Stimulated activated CD8-positive, alpha-beta memory T cell treated with anti-CD3 and anti-CD28 coated beads, Interleukin-2, amount 100 ng/mL, for 1 hour (primary cell): ENCODE data around the gene KRTAP24-1.

ENCODE experiments used
- DNase-seq, 2 donors: peaks; one replicate each; pipeline ENCODE4 v3.0.0-alpha.2; 2020; ENCODE audit warnings: low read depth in 2 of 2

Gene KRTAP24-1

GRCh38 chr21:30234643-30235042 is 48.1 kb downstream of the KRTAP24-1 start:
- no peak for DNase-seq

- no peak for DNase-seq
These were observed 48.7 kb downstream of the KRTAP24-1 start for GRCh38 chr21:30234050-30234449.

GRCh38 chr21:30233228-30234020 is 49.3 kb downstream of the KRTAP24-1 start:
- no peak for DNase-seq

- no peak for DNase-seq
These were observed 50.7 kb downstream of the KRTAP24-1 start for GRCh38 chr21:30232011-30232410.
